ENCODE measurements around the gene MCC.

DNA sequence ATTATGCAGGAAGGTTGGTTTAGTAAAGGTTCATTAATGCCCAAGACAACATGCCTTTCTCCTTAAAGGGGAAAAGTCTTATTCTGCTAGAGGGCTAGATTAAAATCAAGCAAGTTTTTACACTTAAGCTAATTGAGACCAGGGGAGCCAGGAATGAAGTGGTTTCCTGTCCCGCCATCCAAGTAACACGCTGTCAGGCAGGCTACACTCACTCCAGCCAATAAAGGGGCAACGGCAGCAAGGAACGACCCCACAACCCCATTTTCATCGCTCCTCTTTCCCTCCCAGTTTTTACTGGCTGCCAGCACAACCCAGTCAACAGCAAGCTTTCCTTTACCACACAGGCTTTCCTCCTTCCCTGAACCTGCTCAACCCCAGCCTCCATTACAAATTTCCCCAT is 286.5 kb downstream of the MCC start:
- TF ChIP-seq CTCF (IDR thresholded peaks at IDR 0.05 in 4 of 5, conservative IDR thresholded peaks at IDR 0.05 in 1 of 5) (no peak), POLR2A (IDR thresholded peaks at IDR 0.05) (no peak)
